Measurements from ENCODE around the gene COL27A1. TPM values are rescaled to one million over a fixed set of nuclear protein-coding genes. Genes with fewer than 3 reads are reported as not detected.

The COL27A1 gene
- total RNA-seq, 1 donor from 2014 or later = 0.41 TPM

DNA sequence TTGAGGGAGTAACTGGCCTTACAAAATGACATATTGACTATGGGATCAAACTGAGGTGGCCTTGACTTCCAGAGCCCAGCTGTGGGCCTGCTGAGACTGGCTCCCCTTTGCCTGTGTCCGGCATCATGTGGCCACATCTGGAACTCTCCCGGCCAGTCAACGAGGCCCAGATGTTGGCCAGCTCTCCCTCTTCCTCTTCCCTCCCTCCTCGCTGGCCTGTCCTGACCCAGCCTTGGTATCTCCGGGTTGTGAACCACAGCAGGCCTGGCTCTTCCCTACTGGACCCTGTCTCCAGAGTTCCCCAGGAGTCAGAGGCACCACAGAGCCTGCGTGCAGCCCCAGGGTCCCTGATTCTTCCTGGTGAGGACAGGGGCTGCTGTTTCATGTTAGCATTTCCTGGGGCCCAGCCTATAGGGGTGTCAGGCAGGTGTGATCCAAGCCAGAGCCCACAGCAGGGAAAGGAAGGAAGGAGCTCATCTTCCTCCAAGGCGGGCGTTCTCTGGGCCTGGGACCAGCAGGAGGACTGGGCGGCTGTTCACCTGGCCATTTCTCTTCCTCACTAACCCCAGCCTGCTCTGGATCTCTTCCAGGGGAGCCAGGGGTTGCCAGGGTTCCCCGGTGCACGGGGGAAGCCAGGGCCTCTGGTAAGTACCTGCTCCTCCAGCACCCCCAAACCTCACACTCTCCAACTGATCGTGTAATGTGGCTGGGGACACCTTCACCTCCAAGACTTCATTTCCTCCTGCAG lies 81.2 kb downstream of the COL27A1 start:
- DNase-seq (ENCODE audit: low spot score in 2 of 2) (no peak), FAIRE-seq (no peak)

- no peak for FAIRE-seq
- DNase-seq (ENCODE audit: low spot score in 2 of 2) = no peak
Measured at GRCh38 chr9:114237247-114237646, 81.9 kb downstream of the COL27A1 start.

GRCh38 chr9:114237781-114238180 lies 82.4 kb downstream of the COL27A1 start:
- DNase-seq (ENCODE audit: low spot score in 2 of 2) = no peak
- no peak for FAIRE-seq

- FAIRE-seq (no peak), DNase-seq (ENCODE audit: low spot score in 2 of 2) (peak in 1 of 2 donors; percentile 44)
Measured at GRCh38 chr9:114238472-114238871, 83.1 kb downstream of the COL27A1 start.

GRCh38 chr9:114238891-114239875 lies 83.8 kb downstream of the COL27A1 start:
- no peak for FAIRE-seq
- peak; percentile 39 to 71 for DNase-seq (ENCODE audit: low spot score in 2 of 2)

DNA sequence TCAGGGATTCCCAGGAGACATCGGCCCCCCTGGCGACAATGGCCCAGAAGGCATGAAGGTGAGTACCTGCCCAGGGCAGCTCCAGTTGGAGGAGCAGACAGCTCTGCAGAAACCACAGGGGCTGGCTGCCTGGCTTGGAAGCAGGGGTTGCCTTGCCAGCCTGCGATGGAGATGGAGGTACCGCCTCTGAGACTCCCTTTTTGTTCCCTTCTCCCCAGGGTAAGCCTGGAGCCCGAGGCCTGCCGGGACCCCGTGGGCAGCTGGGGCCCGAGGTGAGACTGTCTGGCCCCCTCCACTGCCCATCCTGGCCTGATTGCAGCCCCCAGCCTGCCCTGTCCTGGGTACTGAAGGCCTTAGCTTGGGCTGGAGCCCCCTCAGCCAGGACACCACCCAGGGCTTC lies 84.9 kb downstream of the COL27A1 start:
- DNase-seq (ENCODE audit: low spot score in 2 of 2) (no peak), FAIRE-seq (no peak)

DNA sequence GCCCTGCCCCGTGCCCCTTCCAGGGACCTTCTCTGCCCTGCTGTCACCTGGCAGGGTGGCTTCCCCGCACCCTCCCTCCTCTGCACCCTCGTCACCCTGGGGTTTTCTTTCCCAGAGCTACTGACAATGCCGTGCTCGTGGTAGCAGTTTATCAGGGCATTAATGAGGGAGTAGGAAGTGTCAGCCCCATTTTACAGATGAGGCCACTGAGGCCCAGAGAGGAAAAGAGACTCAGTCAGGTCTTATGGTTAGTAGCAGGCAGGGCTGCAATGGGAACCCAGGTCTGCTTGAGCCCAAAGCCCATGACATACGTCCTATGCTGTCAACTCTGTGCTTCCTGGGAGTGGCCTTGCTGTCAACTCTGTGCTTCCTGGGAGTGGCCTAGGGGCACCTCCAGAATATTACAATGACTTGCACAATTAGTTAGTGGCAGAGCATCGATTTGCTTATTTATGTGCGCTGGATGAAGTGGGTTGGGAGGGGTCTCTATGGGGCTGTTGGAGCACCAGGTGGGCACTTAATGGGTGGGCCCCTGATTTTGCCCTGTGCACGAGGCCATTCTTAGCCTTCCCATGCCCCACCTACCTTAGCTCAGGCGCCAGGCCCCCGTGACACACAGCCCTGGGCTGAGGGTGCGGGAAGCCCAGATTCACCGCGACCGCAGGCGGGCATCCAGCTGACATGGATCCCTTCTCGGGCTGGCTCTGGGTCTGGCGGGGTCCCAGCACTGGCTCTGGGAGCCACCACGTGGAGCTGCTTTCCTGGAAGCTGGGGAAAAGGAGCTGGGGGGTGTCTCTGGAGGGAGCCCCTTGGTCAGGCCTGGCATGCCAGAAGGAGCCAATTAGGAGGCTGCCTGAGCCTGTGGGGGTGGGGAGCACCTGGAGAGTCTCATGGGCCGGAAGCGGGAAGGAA lies 85.6 kb downstream of the COL27A1 start:
- no peak for FAIRE-seq
- DNase-seq (ENCODE audit: low spot score in 2 of 2) = no peak

GRCh38 chr9:114242837-114243236 lies 87.5 kb downstream of the COL27A1 start:
- FAIRE-seq (no peak), DNase-seq (ENCODE audit: low spot score in 2 of 2) (no peak)

DNA sequence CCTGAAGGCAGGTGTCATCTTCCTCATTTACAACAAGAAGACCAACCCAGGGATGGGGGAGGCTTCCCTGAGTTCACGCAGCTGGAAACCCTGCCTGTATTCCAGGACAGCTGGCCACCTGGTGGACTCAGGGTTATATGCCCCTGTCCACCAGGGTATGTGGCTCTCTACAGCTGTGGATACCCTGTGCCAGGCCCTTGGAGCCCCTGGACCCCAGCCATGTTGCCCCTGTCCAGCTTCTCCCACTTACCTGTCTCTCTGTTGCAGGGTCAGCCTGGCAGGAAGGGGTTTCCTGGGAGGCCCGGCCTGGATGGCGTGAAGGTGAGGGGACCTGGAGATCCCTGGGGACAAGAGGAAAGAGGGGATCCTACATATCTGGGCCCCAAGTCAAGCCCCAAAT lies 87.9 kb downstream of the COL27A1 start:
- DNase-seq (ENCODE audit: low spot score in 2 of 2) = no peak
- FAIRE-seq = no peak

- FAIRE-seq (no peak), DNase-seq (ENCODE audit: low spot score in 2 of 2) (no peak)
Measured at GRCh38 chr9:114244570-114244969, 89.2 kb downstream of the COL27A1 start.

GRCh38 chr9:114246558-114246957 lies 91.2 kb downstream of the COL27A1 start:
- DNase-seq (ENCODE audit: low spot score in 2 of 2) (no peak), FAIRE-seq (no peak)

DNA sequence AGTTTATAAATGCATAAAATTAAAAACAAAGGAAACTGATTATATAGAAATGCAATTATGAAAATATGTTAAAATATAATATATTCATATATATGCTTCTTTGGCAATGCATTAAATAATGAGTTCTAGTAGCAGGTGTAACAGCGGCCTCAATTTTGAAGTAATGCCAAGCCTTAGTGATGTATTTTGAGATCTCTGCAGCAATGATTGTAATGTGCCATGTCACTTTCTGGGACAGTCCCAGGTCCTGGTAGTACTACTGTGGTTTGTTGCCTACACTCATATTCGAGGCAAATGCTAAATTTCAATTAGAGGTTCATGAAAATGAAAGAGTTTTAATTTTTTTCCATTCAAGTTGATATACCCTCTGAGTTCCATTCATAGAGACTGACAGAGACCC lies 91.7 kb downstream of the COL27A1 start:
- FAIRE-seq = no peak

GRCh38 chr9:114247491-114247890 lies 92.2 kb downstream of the COL27A1 start:
- no peak for FAIRE-seq

More for the DNA sequence above, 91.7 kb downstream of the COL27A1 start:
- DNase-seq (ENCODE audit: low spot score in 2 of 2) = no peak

GRCh38 chr9:114248299-114248707 lies 93.0 kb downstream of the COL27A1 start:
- DNase-seq (ENCODE audit: low spot score in 2 of 2) (no peak), FAIRE-seq (no peak)

More at GRCh38 chr9:114247491-114247890, 92.2 kb downstream of the COL27A1 start:
- no peak for DNase-seq (ENCODE audit: low spot score in 2 of 2)

DNA sequence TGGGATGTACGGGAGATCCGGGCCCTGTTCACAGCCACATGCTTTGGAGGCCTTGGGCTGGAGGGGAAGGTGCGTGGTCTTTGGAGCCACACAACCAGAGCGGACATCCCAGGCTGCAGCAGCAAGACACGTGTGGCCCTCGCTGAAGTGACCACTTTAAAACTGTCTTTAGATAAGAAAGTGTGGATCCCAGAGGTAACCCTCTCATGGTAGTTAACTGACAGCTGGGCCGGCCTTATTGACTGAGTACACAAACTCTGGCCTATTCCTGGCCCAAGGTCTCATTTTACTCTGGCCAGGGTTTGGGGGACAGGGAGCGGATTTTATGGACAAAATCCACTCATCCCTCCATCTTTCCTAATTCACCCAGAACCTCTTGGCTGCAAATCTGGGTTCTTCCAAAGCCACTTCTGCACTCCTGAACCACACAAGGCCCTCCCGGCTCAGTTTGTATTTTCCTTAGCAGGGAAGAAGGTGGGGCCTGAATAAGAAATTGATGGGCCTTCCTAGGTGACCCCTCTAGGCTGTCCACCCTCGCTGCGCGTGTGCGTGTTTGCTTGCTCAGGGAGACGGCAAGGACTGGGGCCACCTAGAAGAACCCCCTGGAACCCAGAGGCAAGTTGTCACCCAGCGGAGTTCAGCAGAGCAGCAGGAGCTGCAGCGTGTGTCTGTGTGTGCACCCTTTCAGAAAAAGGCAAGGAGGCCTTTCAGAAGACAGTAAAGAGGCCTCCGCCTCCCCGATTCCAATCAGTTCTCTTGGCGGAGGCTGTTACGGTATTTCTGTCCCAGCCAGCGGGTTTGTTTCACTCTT lies 94.3 kb downstream of the COL27A1 start:
- DNase-seq (ENCODE audit: low spot score in 2 of 2) (no peak), FAIRE-seq (no peak)

- FAIRE-seq (no peak), DNase-seq (ENCODE audit: low spot score in 2 of 2) (peak; percentile 50 to 60)
Measured at GRCh38 chr9:114250235-114250568, 94.9 kb downstream of the COL27A1 start.

DNA sequence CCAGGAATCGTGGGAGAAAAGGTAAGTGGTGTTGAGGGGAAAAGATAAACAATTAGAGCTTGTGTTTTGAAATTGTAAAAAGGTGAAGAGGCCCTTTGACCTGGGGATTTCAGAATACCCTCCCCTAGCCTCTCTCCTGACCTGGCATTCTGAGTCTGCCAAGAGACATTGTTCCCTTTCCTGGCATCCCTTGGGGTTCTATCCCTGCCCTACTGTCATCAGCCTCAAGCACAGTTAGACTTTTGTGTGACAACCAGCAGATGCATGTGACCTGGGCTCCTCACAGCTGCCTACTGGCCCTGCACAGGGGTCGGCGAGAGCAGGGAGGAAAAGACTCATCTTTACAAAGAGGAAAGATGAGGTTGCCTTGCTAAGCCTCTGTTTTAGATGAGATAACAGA lies 95.3 kb downstream of the COL27A1 start:
- DNase-seq (ENCODE audit: low spot score in 2 of 2) (no peak), FAIRE-seq (no peak)

- no peak for FAIRE-seq
- no peak for DNase-seq (ENCODE audit: low spot score in 2 of 2)
Measured at GRCh38 chr9:114252394-114252793, 97.1 kb downstream of the COL27A1 start.

DNA sequence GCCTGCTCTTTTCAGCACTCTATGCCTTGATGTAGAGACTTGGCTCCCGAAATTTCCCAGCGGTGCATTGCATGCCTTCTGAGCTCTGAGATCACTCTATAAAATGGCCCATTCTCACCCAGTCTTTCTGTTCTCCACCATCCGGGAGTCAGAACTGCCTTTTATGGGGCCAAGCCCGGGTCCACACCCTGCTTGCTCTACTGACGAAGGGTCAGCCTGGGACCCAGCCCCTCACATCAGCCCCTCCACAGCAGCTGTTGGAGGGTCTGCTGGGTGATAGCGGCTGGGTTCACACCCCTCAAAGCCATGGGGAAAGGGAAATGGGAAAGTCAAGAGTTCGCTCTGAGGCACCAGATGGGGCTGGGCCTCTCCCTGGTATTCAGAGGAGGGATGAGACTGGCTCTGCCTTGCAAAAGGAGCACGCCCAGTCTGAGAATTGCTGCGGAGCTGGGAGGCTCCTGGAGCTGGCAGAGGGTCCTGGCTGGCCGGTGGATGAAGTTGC lies 101.5 kb downstream of the COL27A1 start:
- no peak for FAIRE-seq
- DNase-seq (ENCODE audit: low spot score in 2 of 2) = no peak
